Esophagus mucosa (tissue), 1 donor: ENCODE measurements around the gene RNF41. TPM values are rescaled to one million over a fixed set of nuclear protein-coding genes. Genes with fewer than 3 reads are reported as not detected.
"Not testable (repeated sequence)": the region's sequence is repeated elsewhere in the genome, so short reads cannot be mapped to it uniquely, and the experiment has no call there.

Experiments
- ATAC-seq: fragments of 200-7000 bp; cut with Tn5 transposase; one replicate; pipeline ENCODE4 v1.9.1; 2020
- total RNA-seq: library from RNA; stranded (reverse); gene quantifications from one replicate; pipeline ENCODE4 v1.2.4, GENCODE V29; 2023
- donor health status: DM: yes; HTN: yes; CAD: no.

RNF41 gene
- total RNA-seq, 1 donor from 2014 or later = 26.9 TPM

- no peak for ATAC-seq
These were observed 56.4 kb downstream of the RNF41 start for GRCh38 chr12:56165369-56165768.

DNA sequence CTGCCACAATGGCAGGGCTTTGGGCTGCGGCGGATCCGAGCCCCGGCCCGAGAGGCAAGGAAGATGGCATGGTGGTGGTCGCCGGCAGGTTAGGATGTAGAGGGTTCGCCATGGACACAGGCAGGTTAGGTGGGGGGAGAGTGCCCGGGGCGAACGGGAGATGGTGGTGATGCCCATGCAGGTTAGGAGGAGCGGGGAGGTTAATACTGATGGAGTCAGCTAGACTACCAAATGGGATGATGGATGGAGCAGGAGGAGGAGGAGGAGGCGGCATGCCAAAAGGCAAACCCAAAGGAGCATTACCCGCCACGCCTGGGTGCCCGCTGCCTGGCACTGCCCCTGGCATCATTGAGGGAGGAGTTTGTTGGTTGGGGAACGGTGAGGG, 57.4 kb downstream of the RNF41 start:
- ATAC-seq = peak; percentile 1

DNA sequence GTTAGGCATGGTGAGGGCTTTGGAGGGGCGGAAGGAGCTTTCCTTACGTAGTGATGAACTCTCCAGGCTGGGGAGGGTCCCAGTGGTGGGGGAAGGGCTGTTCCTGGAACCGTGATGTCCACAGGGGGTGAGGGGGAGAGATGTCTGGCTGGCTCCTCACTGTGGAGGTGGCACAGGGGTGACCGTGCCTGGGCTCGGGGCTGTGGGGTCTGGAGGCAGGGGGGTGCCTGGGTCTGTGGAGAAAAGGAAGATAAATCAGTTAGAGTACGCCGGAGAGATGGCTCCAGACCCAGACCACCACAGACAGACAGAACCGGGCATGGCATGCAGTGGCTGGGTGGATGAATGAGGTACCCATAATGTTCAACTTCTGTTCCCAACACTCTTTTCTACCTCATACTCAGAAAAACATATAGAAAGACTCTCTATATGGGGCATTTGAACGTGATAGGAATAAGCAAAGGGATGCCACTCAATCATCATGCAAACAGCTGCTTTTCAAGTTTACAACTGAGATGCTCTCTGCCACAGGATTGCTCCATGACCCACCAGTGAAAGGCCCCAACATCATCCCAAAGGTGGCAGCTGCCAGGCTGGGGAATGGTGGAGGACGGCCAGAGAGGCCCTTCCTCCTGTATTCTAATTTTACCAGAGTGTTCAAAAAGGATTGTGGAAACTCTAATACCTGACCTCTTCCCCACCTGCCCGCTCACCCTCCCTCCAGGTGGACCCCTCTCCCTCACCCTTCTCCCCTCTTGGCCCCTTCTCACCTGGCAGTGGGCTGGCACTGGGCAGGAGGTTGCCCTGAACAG, 58.0 kb downstream of the RNF41 start:
- peak; percentile 0 for ATAC-seq

DNA sequence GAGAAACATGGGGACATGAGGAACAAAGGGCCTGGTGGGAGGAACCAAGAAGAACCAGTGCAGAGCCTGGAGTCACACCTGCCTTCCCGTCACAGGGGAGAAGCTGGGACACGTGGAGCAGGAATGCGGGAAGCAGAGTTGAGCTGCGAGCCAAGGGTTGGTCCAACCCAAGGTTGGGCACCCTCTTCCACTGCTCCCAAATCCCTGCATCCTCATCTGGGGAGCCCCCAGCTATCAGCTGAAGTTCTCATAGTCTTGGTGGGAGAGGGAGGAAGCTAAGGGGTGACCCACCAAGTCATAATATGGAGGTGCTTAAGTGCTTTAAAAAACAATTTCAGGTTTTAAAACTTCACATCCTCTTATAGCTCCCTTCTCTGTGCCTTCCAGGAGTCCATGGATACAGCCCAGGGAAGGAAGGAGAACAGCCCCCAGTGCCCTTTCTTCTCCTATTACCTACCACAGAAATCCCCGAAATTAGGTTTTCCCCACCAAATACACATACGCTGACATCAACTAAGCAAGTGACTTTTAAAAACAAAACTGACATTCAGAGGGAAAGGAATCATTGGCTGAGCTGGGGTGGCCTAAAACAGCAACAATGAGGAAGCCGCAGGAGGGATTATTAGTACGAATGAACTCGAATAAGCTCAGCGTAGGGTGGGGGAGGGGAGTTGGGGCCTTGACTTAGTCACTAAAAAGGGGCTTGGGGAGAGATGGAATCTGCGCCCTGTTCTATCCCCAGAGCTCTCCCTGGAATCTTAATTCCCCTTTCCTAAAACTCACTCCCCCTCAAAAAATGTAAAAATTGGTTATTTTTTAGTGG, 59.0 kb downstream of the RNF41 start:
- no peak for ATAC-seq

- no peak for ATAC-seq
These were observed 59.9 kb downstream of the RNF41 start for GRCh38 chr12:56161690-56162351.

GRCh38 chr12:56160894-56161689, 60.6 kb downstream of the RNF41 start:
- no peak for ATAC-seq

DNA sequence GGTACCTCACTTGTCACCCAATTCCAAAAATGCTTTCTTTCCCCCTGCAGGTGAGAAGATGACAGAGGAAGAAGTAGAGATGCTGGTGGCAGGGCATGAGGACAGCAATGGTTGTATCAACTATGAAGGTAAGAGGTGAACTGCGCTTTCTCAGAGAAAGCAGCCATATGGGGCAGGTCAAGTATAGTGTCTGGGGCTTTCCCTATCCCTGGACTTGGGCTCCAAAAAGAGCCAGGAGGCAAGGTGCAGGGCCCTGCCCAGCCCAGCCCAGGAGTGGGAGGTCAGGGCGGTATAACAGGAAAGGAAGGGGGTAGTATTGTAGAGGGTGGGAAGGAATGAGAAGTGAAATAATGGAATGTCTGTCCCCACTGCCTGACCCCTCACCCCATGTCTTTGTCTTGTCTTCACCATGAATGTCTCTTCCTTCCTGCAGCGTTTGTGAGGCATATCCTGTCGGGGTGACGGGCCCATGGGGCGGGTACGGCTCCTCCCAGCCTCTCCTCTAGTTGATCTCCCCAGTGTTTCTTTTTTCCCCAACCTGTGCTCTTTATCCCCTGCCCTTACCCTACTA, 61.4 kb downstream of the RNF41 start:
- ATAC-seq = peak; percentile 22

DNA sequence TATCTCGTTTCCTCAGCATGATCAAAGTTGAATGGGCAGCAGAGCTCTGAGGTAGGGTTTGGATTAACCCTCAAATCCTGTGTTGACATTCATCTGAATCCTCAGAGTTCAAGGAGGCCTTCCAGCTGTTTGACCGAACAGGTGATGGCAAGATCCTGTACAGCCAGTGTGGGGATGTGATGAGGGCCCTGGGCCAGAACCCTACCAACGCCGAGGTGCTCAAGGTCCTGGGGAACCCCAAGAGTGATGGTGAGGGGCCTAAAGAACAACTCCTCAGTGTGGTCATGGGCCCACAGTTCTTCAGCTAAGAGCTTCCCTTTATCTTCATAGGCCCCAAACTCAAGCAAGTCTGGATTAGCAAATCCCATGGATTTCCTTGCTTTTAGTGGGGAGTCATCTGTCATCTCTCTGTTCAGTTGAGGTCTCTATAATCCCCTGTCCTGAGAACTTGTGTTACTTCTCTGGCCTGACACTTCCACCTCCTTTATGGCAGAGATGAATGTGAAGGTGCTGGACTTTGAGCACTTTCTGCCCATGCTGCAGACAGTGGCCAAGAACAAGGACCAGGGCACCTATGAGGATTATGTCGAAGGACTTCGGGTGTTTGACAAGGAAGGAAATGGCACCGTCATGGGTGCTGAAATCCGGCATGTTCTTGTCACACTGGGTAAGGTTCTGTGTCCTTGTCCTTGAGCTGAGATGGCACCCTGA, 62.1 kb downstream of the RNF41 start:
- no peak for ATAC-seq

DNA sequence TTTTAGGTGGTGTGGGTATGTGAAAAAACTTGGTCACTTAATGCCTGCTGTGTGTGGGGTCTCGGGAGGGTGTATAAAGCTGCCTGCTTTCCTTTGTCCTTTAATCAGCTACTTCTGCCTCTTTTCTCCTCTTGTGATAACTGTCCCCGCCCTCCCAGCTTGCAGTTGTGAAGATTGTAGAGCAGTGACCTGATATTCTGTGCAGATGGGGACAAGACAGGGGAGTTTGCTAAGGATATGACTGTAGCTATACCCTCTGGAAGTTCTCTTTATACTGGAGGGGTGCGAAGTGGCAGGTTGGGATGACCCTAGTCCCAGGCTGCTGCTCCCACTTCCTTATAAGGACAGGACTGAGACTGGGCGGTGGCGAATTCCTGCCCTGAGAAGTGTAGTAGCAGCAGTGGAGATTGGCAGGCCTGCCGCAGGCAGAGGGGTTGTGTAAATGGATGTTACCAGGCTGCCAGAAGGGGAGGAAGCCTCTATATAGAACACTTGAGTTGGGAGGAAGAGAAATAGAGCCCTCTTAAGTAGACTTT, 62.7 kb downstream of the RNF41 start:
- peak; percentile 72 for ATAC-seq

DNA sequence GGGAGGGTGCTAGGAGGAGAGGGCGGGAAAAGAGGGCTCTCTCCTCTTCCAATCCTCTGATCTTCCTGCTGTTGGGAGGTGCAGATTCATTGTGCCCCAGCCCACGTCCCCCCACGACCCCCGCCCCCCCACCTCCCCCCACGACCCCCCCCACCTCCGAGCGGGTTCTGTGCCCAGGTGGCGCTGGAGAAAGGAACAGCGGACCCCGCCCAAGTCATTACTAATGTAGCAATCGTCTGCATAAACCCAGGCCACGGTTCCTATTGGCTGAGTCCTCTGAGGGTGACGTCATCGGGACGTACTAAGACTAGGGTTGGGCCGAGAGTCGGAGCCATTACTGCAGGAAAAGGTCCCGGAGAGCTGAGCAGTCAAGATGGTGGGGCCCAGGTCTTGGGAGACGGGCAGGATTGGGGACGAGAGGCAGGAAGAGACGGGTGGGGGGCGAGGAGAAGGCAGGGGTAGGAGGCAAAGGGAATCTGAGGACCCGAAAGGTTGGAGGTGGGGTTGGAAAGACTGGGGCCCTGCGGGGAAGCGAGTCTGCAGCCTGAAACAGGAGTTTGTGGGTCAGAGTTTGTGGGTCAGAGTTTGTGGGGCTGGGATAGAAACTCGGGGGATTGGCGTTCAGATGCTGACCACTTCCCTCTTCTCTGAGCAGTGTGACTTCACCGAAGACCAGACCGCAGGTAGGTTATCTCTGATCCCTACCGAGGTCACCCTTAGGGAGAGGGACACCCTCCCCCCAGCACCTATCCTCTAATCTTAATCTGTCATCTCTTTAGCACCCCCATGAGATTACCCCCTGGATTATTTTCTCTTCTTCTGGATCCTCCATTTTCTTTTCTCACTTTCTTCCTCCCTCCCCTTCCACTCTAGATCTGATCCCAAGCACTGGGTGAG, 63.4 kb downstream of the RNF41 start, which contains the start of gene MYL6:
MYL6 (plus strand) TSS at position 331 of the 897 bp plus-strand sequence; CDS start at position 374, 43 bp downstream.
- peak; percentile 85 for ATAC-seq

- peak; percentile 31 for ATAC-seq
These were observed 64.3 kb downstream of the RNF41 start for GRCh38 chr12:56157201-56158028.

- not testable (repeated sequence) for ATAC-seq
These were observed 65.1 kb downstream of the RNF41 start for GRCh38 chr12:56156464-56157200.

DNA sequence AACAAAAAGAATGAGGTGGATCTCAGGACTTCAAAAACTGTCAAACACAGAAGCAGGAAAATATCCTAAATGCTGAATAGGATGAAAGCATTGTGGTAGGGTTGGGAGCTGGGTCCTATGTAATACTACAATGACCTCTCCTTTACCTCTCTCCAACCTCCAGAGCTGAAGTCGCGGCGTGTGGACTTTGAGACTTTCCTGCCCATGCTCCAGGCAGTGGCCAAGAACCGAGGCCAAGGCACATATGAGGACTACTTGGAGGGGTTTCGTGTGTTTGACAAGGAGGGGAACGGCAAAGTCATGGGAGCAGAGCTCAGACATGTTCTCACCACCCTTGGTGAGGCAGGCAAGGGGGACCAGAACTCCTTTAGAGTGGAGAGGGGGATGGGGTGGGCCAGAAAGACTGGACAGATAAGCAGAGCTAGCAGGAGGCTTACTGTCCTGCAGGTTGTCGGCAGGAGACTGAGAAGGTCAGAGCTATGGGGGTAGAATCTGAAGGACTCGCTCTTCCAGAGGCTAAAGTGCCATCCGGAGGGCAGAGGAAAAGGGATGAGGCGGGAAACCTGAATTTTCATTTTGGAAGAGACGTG, 66.4 kb downstream of the RNF41 start:
- ATAC-seq = no peak

DNA sequence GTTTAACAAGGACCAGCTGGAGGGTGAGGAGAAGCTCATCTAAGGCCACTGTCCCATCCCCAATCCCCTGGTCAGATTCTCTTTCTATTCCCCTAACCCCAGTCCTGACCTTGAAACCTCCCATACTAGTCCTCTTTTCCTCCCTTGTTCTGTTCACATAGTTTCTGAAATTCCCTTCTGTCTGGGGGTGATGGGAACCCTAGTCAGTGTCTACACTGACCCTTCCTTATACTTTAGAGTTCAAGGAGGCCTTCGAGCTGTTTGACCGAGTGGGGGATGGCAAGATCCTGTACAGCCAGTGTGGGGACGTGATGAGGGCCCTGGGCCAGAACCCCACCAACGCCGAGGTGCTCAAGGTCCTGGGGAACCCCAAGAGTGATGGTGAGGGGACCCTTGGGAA, 66.9 kb downstream of the RNF41 start:
- no peak for ATAC-seq

GRCh38 chr12:56154246-56154771, 67.4 kb downstream of the RNF41 start:
- no peak for ATAC-seq

GRCh38 chr12:56153678-56154065, 68.0 kb downstream of the RNF41 start:
- no peak for ATAC-seq
